DND-41 (cell line): ENCODE results near the gene MYH14.

ENCODE experiments used
- ATAC-seq: fragments of 200-7000 bp; cut with Tn5 transposase; 3 replicates; pipeline ENCODE4 v1.9.1; 2021; ENCODE audit warnings: low read depth; ENCODE audit not compliant: insufficient read depth
- DNase-seq: peaks from one replicate; pipeline ENCODE4 v3.0.0-alpha.2; 2020
- H2AFZ ChIP-seq: 2 replicates; pipeline ENCODE4 v1.6.0; 2012; ENCODE audit warnings: low read depth, low read length
- H3K27ac ChIP-seq: 2 replicates; pipeline ENCODE4 v1.5.1; 2012; ENCODE audit warnings: low read length, inconsistent platforms
- H3K27me3 ChIP-seq: fragments of 200-600 bp; sonication (generic); 2 replicates; pipeline ENCODE4 v1.6.0; 2012; ENCODE audit warnings: low read length, mild to moderate bottlenecking, inconsistent platforms; ENCODE audit not compliant: insufficient read depth, poor library complexity
- H3K36me3 ChIP-seq: 2 replicates; pipeline ENCODE4 v1.5.1; 2012; ENCODE audit warnings: low read length, inconsistent platforms; ENCODE audit not compliant: insufficient read depth
- H3K4me1 ChIP-seq: 2 replicates; pipeline ENCODE4 v1.5.1; 2012; ENCODE audit warnings: mild to moderate bottlenecking, low read length; ENCODE audit not compliant: insufficient read depth
- H3K4me2 ChIP-seq: 2 replicates; pipeline ENCODE4 v1.6.0; 2012; ENCODE audit warnings: mild to moderate bottlenecking, moderate library complexity, low read length, inconsistent platforms; ENCODE audit not compliant: insufficient read depth
- H3K4me3 ChIP-seq, 2 experiments: fragments of 200-600 bp in 1 of 2; shearing (Covaris generic) in 1 of 2; 2 replicates each; pipeline ENCODE4 v1.5.1; 2012 to 2016; ENCODE audit warnings: inconsistent platforms in 2 of 2, low read length in 2 of 2, mild to moderate bottlenecking in 2 of 2, low read depth in 1 of 2, moderate library complexity in 1 of 2
- H3K79me2 ChIP-seq: 2 replicates; pipeline ENCODE4 v1.6.0; 2012; ENCODE audit warnings: low read length, inconsistent platforms; ENCODE audit not compliant: insufficient read depth
- H3K9ac ChIP-seq: 2 replicates; pipeline ENCODE4 v1.6.0; 2012; ENCODE audit warnings: low read depth, mild to moderate bottlenecking, inconsistent platforms, low read length, moderate library complexity
- H3K9me3 ChIP-seq: 2 replicates; pipeline ENCODE4 v1.5.1; 2012; ENCODE audit warnings: low read length, moderate library complexity, mild to moderate bottlenecking, inconsistent platforms; ENCODE audit not compliant: insufficient read depth, severe bottlenecking
- H4K20me1 ChIP-seq: 2 replicates; pipeline ENCODE4 v1.6.0; 2012; ENCODE audit warnings: low read length; ENCODE audit not compliant: insufficient read depth
- EZH2 ChIP-seq: IDR thresholded peaks from 3 replicates; pipeline ENCODE4 v1.6.1; 2012; ENCODE audit warnings: borderline replicate concordance, low read depth, mild to moderate bottlenecking, moderate library complexity, low read length, inconsistent platforms; ENCODE audit not compliant: severe bottlenecking
- TF ChIP-seq, protein P1 (sequence below): IDR thresholded peaks from 2 replicates; pipeline ENCODE4 v1.5.1; 2012; ENCODE audit warnings: borderline replicate concordance, low read length, moderate library complexity, mild to moderate bottlenecking; ENCODE audit not compliant: poor library complexity, severe bottlenecking; ENCODE audit errors: extremely low read depth

Gene MYH14

DNA sequence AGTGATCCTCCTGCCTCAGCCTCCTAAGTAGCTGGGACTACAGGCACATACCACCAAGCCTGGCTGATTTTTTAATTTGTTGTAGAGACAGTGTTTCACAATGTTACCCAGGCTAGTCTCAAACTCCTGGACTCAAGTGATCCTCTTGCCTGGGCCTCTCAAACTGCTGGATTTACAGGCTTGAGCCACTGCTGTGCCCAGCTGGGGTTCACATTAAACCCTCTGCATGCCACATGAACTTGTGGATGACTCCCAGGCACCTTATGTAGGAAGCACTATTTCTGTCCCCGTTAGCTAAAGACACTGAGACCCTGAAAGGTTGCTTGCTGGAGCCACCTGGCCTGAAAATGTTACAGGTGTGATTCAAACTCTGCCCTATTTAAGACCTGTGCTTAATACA is 10.5 kb downstream of the MYH14 start:
- Histone ChIP-seq H3K27me3 (no peaks in the 10 kb centered on the region), H3K27ac (no peak overlapping the region), H3K4me2 (no peak overlapping the region), H4K20me1 (no peaks in the 10 kb centered on the region), H3K9me3 (no peaks in the 10 kb centered on the region), H3K9ac (no peak overlapping the region), H3K79me2 (no peaks in the 10 kb centered on the region), H3K4me3 (no peak overlapping the region), H3K36me3 (no peaks in the 10 kb centered on the region), H3K4me1 (no peaks in the 10 kb centered on the region), H2AFZ (no peak overlapping the region)
- DNase-seq = no peak
- no peak for TF ChIP-seq EZH2
- TF ChIP-seq, protein P1, sequence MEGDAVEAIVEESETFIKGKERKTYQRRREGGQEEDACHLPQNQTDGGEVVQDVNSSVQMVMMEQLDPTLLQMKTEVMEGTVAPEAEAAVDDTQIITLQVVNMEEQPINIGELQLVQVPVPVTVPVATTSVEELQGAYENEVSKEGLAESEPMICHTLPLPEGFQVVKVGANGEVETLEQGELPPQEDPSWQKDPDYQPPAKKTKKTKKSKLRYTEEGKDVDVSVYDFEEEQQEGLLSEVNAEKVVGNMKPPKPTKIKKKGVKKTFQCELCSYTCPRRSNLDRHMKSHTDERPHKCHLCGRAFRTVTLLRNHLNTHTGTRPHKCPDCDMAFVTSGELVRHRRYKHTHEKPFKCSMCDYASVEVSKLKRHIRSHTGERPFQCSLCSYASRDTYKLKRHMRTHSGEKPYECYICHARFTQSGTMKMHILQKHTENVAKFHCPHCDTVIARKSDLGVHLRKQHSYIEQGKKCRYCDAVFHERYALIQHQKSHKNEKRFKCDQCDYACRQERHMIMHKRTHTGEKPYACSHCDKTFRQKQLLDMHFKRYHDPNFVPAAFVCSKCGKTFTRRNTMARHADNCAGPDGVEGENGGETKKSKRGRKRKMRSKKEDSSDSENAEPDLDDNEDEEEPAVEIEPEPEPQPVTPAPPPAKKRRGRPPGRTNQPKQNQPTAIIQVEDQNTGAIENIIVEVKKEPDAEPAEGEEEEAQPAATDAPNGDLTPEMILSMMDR = no peak
- ATAC-seq = no peak

GRCh38 chr19:50214699-50215543 is 11.5 kb downstream of the MYH14 start:
- no peak overlapping the region for H3K9ac ChIP-seq
- no peak overlapping the region for H2AFZ ChIP-seq
- no peak overlapping the region for H3K4me3 ChIP-seq
- H4K20me1 ChIP-seq = no peaks in the 10 kb centered on the region
- no peak for DNase-seq
- no peak overlapping the region for H3K4me2 ChIP-seq
- H3K9me3 ChIP-seq = no peaks in the 10 kb centered on the region
- H3K27me3 ChIP-seq = no peaks in the 10 kb centered on the region
- H3K79me2 ChIP-seq = no peaks in the 10 kb centered on the region
- no peak overlapping the region for H3K27ac ChIP-seq
- TF ChIP-seq, protein P1 = no peak
- no peak for TF ChIP-seq EZH2
- no peaks in the 10 kb centered on the region for H3K36me3 ChIP-seq
- no peaks in the 10 kb centered on the region for H3K4me1 ChIP-seq
- ATAC-seq = no peak

GRCh38 chr19:50215820-50216219 is 12.4 kb downstream of the MYH14 start:
- no peaks in the 10 kb centered on the region for H3K79me2 ChIP-seq
- TF ChIP-seq EZH2 = no peak
- TF ChIP-seq, protein P1 = no peak
- no peak overlapping the region for H3K27ac ChIP-seq
- DNase-seq = no peak
- no peaks in the 10 kb centered on the region for H3K36me3 ChIP-seq
- no peak overlapping the region for H3K4me2 ChIP-seq
- H3K27me3 ChIP-seq = no peaks in the 10 kb centered on the region
- H3K4me3 ChIP-seq = no peak overlapping the region
- H3K9me3 ChIP-seq = no peaks in the 10 kb centered on the region
- no peaks in the 10 kb centered on the region for H4K20me1 ChIP-seq
- no peaks in the 10 kb centered on the region for H3K4me1 ChIP-seq
- ATAC-seq = no peak
- no peak overlapping the region for H3K9ac ChIP-seq
- H2AFZ ChIP-seq = no peak overlapping the region
